Measurements from ENCODE around the gene JAZF1.

GRCh38 chr7:27802999-27803398 lies 377.6 kb downstream of the JAZF1 start:
- TF ChIP-seq, protein P1, sequence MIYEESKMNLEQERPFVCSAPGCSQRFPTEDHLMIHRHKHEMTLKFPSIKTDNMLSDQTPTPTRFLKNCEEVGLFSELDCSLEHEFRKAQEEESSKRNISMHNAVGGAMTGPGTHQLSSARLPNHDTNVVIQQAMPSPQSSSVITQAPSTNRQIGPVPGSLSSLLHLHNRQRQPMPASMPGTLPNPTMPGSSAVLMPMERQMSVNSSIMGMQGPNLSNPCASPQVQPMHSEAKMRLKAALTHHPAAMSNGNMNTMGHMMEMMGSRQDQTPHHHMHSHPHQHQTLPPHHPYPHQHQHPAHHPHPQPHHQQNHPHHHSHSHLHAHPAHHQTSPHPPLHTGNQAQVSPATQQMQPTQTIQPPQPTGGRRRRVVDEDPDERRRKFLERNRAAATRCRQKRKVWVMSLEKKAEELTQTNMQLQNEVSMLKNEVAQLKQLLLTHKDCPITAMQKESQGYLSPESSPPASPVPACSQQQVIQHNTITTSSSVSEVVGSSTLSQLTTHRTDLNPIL (CRISPR knock-in tag; IDR thresholded peaks at IDR 0.05; ENCODE audit: low read depth) = no peak
- TF ChIP-seq ISL1 (CRISPR knock-in tag; IDR thresholded peaks at IDR 0.05) = no peak
- no peak for TF ChIP-seq ZC3H10 (CRISPR knock-in tag; IDR thresholded peaks at IDR 0.05)
- TF ChIP-seq ZNF70 (CRISPR knock-in tag; IDR thresholded peaks at IDR 0.05) = no peak
- no peak for TF ChIP-seq PPARA (CRISPR knock-in tag; IDR thresholded peaks at IDR 0.05; ENCODE audit: borderline replicate concordance)
- no peak for TF ChIP-seq ARNTL (CRISPR knock-in tag; IDR thresholded peaks at IDR 0.05; ENCODE audit: borderline replicate concordance, low read depth)
- no peak for TF ChIP-seq RARB (CRISPR knock-in tag; IDR thresholded peaks at IDR 0.05)
- TF ChIP-seq PATZ1 (CRISPR knock-in tag; IDR thresholded peaks at IDR 0.05; ENCODE audit: borderline replicate concordance) = no peak
- no peak for TF ChIP-seq ZNF8 (CRISPR knock-in tag; IDR thresholded peaks at IDR 0.05)
- TF ChIP-seq, protein P2, sequence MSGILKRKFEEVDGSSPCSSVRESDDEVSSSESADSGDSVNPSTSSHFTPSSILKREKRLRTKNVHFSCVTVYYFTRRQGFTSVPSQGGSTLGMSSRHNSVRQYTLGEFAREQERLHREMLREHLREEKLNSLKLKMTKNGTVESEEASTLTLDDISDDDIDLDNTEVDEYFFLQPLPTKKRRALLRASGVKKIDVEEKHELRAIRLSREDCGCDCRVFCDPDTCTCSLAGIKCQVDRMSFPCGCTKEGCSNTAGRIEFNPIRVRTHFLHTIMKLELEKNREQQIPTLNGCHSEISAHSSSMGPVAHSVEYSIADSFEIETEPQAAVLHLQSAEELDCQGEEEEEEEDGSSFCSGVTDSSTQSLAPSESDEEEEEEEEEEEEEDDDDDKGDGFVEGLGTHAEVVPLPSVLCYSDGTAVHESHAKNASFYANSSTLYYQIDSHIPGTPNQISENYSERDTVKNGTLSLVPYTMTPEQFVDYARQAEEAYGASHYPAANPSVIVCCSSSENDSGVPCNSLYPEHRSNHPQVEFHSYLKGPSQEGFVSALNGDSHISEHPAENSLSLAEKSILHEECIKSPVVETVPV (CRISPR knock-in tag; IDR thresholded peaks at IDR 0.05) = no peak
- no peak for TF ChIP-seq ZNF565 (CRISPR knock-in tag; conservative IDR thresholded peaks at IDR 0.05; ENCODE audit: low read depth)
- TF ChIP-seq ZFP3 (CRISPR knock-in tag; IDR thresholded peaks at IDR 0.05) = no peak
